HepG2 (cell line): ENCODE results near the gene CILP2. TPM values are rescaled to one million over a fixed set of nuclear protein-coding genes. Genes with fewer than 3 reads are reported as not detected.

Source experiments
- ATAC-seq: fragments of 200-7000 bp; cut with Tn5 transposase; 3 replicates; pipeline ENCODE4 v1.9.1; 2020; ENCODE audit warnings: mild to moderate bottlenecking, moderate library complexity
- BruUV-seq: library from RNA; stranded (reverse); fragments of 400-500 nt; replicated peaks from 2 replicates; lab custom pipeline; 2021; lab: Mats Ljungman, UMichigan
- CTCF ChIA-PET: fragments of 300-600 bp; formaldehyde crosslinking; extraction: SDS; loops from one replicate; lab custom pipeline; 2021; ENCODE audit warnings: low total read pairs, inconsistent platforms, low intra/inter-chr PET ratio; lab: Yijun Ruan, JAX
- POLR2A ChIA-PET: fragments of 350-600 bp; sonication (Branson Sonifier 250); formaldehyde crosslinking; loops from one replicate; lab custom pipeline; 2020; ENCODE audit warnings: antibody characterized with exemption, inconsistent platforms; lab: Yijun Ruan, JAX
- DNase-seq: peaks from one replicate; pipeline ENCODE4 v3.0.0-alpha.2; 2015; ENCODE audit warnings: low spot score
- FAIRE-seq: peaks from 3 replicates; lab custom pipeline; 2011; peaks lifted over from hg19 to GRCh38; lab: Jason Lieb, UNC
- H2AFZ ChIP-seq: one replicate; pipeline ENCODE4 v1.6.1; 2011; ENCODE audit warnings: low read length, inconsistent platforms
- H3K27ac ChIP-seq: fragments of 300-600 bp; 3 replicates; pipeline ENCODE4 v1.8.0; 2011; ENCODE audit warnings: mixed run types, mild to moderate bottlenecking, mixed read lengths, low read length, inconsistent platforms; ENCODE audit not compliant: insufficient read depth; ENCODE audit errors: extremely low read length
- H3K27me3 ChIP-seq, 2 experiments: fragments of 200-600 bp in 1 of 2; 2 replicates in 1 of 2; 3 replicates in 1 of 2; pipeline versions ENCODE4 v1.6.0 to v1.8.0; 2011; ENCODE audit warnings: low read length in 2 of 2, mild to moderate bottlenecking in 2 of 2, moderate library complexity in 2 of 2, inconsistent platforms in 1 of 2; ENCODE audit not compliant: insufficient read depth in 2 of 2, control insufficient read depth in 1 of 2
- H3K36me3 ChIP-seq, 2 experiments: fragments of 200-600 bp in 1 of 2; replicated peaks in 1 of 2; 2 replicates in 1 of 2; 3 replicates in 1 of 2; pipeline versions ENCODE4 v1.5.1 to v1.8.0; 2011; ENCODE audit warnings: low read length in 2 of 2, inconsistent platforms in 1 of 2; ENCODE audit not compliant: insufficient read depth in 2 of 2, control insufficient read depth in 1 of 2
- H3K4me1 ChIP-seq: 2 replicates; pipeline ENCODE4 v1.5.1; 2012; ENCODE audit warnings: low read length, inconsistent platforms; ENCODE audit not compliant: insufficient read depth
- H3K4me2 ChIP-seq: 2 replicates; pipeline ENCODE4 v1.6.0; 2011; ENCODE audit warnings: low read depth, low read length, inconsistent platforms
- H3K4me3 ChIP-seq, 3 experiments: fragments of 200-600 bp in 1 of 3; sonication (generic), shearing (Covaris generic) in 1 of 3; replicated peaks in 1 of 3; 2 replicates each; pipeline ENCODE4 v1.5.1; 2011 to 2016; ENCODE audit warnings: low read length in 3 of 3, inconsistent platforms in 2 of 3, low read depth in 2 of 3, mild to moderate bottlenecking in 2 of 3, control low read depth in 1 of 3, mixed read lengths in 1 of 3; ENCODE audit not compliant: insufficient read depth in 1 of 3
- H3K79me2 ChIP-seq: one replicate; pipeline ENCODE4 v1.6.1; 2011; ENCODE audit warnings: low read length, inconsistent platforms; ENCODE audit not compliant: insufficient read depth
- H3K9ac ChIP-seq: 2 replicates; pipeline ENCODE4 v1.6.0; 2011; ENCODE audit warnings: mild to moderate bottlenecking, low read depth, low read length, inconsistent platforms; ENCODE audit not compliant: insufficient read depth
- H3K9me3 ChIP-seq: 2 replicates; pipeline ENCODE4 v1.5.1; 2012; ENCODE audit warnings: mild to moderate bottlenecking, low read length
- H4K20me1 ChIP-seq: 2 replicates; pipeline ENCODE4 v1.6.0; 2011; ENCODE audit warnings: inconsistent platforms, mild to moderate bottlenecking, low read length, moderate library complexity; ENCODE audit not compliant: insufficient read depth
- ATF6 ChIP-seq: sonication (generic); formaldehyde crosslinking; conservative IDR thresholded peaks from 2 replicates; pipeline ENCODE4 v1.4.0; 2020; ENCODE audit warnings: missing genetic modification reagents
- CHD4 ChIP-seq: fragments of 200-600 bp; sonication (generic); IDR thresholded peaks from 2 replicates; pipeline ENCODE4 v1.7.0; 2017; ENCODE audit warnings: mild to moderate bottlenecking, low read length, borderline replicate concordance
- MBD4 ChIP-seq: IDR thresholded peaks from 2 replicates; pipeline ENCODE4 v1.6.1; 2012; ENCODE audit warnings: low read length, inconsistent platforms, borderline replicate concordance
- PRMT3 ChIP-seq: sonication (generic); formaldehyde crosslinking; IDR thresholded peaks from 2 replicates; pipeline ENCODE4 v1.8.1; 2022; ENCODE audit warnings: low read depth, mild to moderate bottlenecking, moderate library complexity, missing genetic modification reagents, borderline replicate concordance
- SETDB1 ChIP-seq: sonication (generic); formaldehyde crosslinking; IDR thresholded peaks from 2 replicates; pipeline ENCODE4 v1.5.1; 2020; ENCODE audit warnings: missing genetic modification reagents, mild to moderate bottlenecking, borderline replicate concordance
- ZNF207 ChIP-seq: fragments of 450-650 bp; IDR thresholded peaks from 2 replicates; pipeline ENCODE4 v1.6.1; 2016; ENCODE audit warnings: antibody characterized with exemption, borderline replicate concordance
- ZNF605 ChIP-seq: sonication (generic); formaldehyde crosslinking; IDR thresholded peaks from 2 replicates; pipeline ENCODE4 v1.8.0; 2022; ENCODE audit warnings: mild to moderate bottlenecking, missing genetic modification reagents
- ZNF720 ChIP-seq: sonication (generic); formaldehyde crosslinking; IDR thresholded peaks from 2 replicates; pipeline ENCODE4 v1.4.0; 2020; ENCODE audit warnings: missing genetic modification reagents
- ZNF891 ChIP-seq: sonication (generic); formaldehyde crosslinking; IDR thresholded peaks from 2 replicates; pipeline ENCODE4 v1.5.0; 2020; ENCODE audit warnings: mild to moderate bottlenecking, missing genetic modification reagents
- ZSCAN31 ChIP-seq: sonication (generic); formaldehyde crosslinking; IDR thresholded peaks from 2 replicates; pipeline ENCODE4 v1.5.0; 2020; ENCODE audit warnings: low read depth, mild to moderate bottlenecking, missing genetic modification reagents
- WGBS: methylation state at CpG from one replicate; pipeline ENCODE4 v1.1.6; 2017; ENCODE audit warnings: low lambda C conversion rate; 5-methylcytosine and 5-hydroxymethylcytosine counted together
- in situ Hi-C: cut with HindIII; loops from 2 replicates; pipeline ENCODE4 v1.10.0; 2017; ENCODE audit warnings: low pct_unique_long_range_greater_than_20kb; ENCODE audit not compliant: extremely low pct_ligation_motif_present
- intact Hi-C: fragments of 100-400 bp; cut with micrococcal nuclease; formaldehyde crosslinking; loops from one replicate; pipeline ENCODE4 v1.10.0; 2022; ENCODE audit not compliant: unreplicated experiment
- polyA plus RNA-seq, 8 experiments: library from polyadenylated mRNA; depleted of rRNA in 3 of 8; stranded (reverse) in 7 of 8; unstranded in 1 of 8; fragments of >200 nt; fragmentation: Illumina TruSeq in 4 of 8; extraction: Trizol in 4 of 8; gene quantifications; 2 replicates each; pipeline versions ENCODE4 v1.2.1 to v1.2.3, GENCODE V29; 2011 to 2016; ENCODE audit warnings: low read depth in 4 of 8, missing spikeins in 1 of 8, mixed read lengths in 1 of 8; ENCODE audit not compliant: insufficient read depth in 1 of 8
- total RNA-seq, 5 experiments: library from RNA; depleted of rRNA; stranded (reverse); fragments of >200 nt; fragmentation: Illumina TruSeq; extraction: Trizol; gene quantifications; 2 replicates each; pipeline ENCODE4 v1.2.3, GENCODE V29; 2016; ENCODE audit warnings: low read depth in 1 of 5

The CILP2 gene
- total and polyA plus RNA-seq, 2 of the 13 experiments (the other 11 are each of a cell fraction or from before 2014, with no cell fraction given) = 0.09 to 0.37 TPM

GRCh38 chr19:19594381-19594780, 56.3 kb downstream of the CILP2 start:
- ChIA-PET CTCF (no interaction called here), POLR2A (no interaction called here)
- H3K4me1 ChIP-seq = peaks cover 16% of the 10 kb centered on the region
- no peak overlapping the region for H3K9ac ChIP-seq
- H3K4me3 ChIP-seq = no peak overlapping the region
- no peaks in the 10 kb centered on the region for H3K9me3 ChIP-seq
- ATAC-seq (no peak), DNase-seq (no peak), FAIRE-seq (no peak)
- H3K4me2 ChIP-seq = no peak overlapping the region
- no TSS peak for BruUV-seq
- H2AFZ ChIP-seq = no peak overlapping the region
- no peaks in the 10 kb centered on the region for H4K20me1 ChIP-seq
- no peak for TF ChIP-seq ZSCAN31 (CRISPR knock-in tag)
- TF ChIP-seq ZNF605 (CRISPR knock-in tag) = no peak
- no peak for TF ChIP-seq ZNF720 (CRISPR knock-in tag)
- TF ChIP-seq PRMT3 (CRISPR knock-in tag) = no peak
- TF ChIP-seq CHD4 = no peak
- no peak for TF ChIP-seq ZNF207
- no peak for TF ChIP-seq ATF6 (CRISPR knock-in tag)
- no peak for TF ChIP-seq ZNF891
- TF ChIP-seq SETDB1 (CRISPR knock-in tag) = no peak
- no peak for TF ChIP-seq MBD4
- H3K27me3 ChIP-seq = peaks cover 0 to 7% of the 10 kb centered on the region in 2 experiments; a peak in 3 of 5 replicates
- WGBS = 71% methylated on average over 4 of the region's 4 CpGs
- H3K36me3 ChIP-seq = no peaks in the 10 kb centered on the region
- H3K79me2 ChIP-seq = no peaks in the 10 kb centered on the region
- in situ Hi-C loops (no loop called here), intact Hi-C loops (no loop called here)
- no peak overlapping the region for H3K27ac ChIP-seq
